OCI-LY7 (cell line): ENCODE measurements around the gene CYP39A1. TPM values are rescaled to one million over a fixed set of nuclear protein-coding genes. Genes with fewer than 3 reads are reported as not detected.

Experiments used
- BruUV-seq: library from RNA; stranded (reverse); fragments of 400-500 nt; replicated peaks from 2 replicates; lab custom pipeline; 2021; lab: Mats Ljungman, UMichigan
- CTCF ChIA-PET: fragments of 300-600 bp; sonication (Branson Sonifier 250); formaldehyde crosslinking; loops from one replicate; lab custom pipeline; 2022; ENCODE audit warnings: antibody characterized with exemption; ENCODE audit not compliant: unreplicated experiment; lab: Charles Lee
- POLR2A ChIA-PET: fragments of 300-600 bp; sonication (Branson Sonifier 250); formaldehyde crosslinking; loops from one replicate; lab custom pipeline; 2022; ENCODE audit warnings: antibody characterized with exemption; lab: Charles Lee
- DNase-seq: peaks from one replicate; pipeline ENCODE4 v3.0.0-alpha.2; 2015; ENCODE audit warnings: low spot score
- H2AFZ ChIP-seq: fragments of 200-600 bp; sonication (generic), shearing (Covaris generic); 2 replicates; pipeline ENCODE4 v1.6.1; 2014; ENCODE audit warnings: mild to moderate bottlenecking, antibody characterized with exemption, low read length, moderate library complexity
- H3K27ac ChIP-seq: fragments of 200-600 bp; sonication (generic); 2 replicates; pipeline ENCODE4 v1.5.1; 2014; ENCODE audit warnings: mixed run types, low read depth, mild to moderate bottlenecking, moderate library complexity, low read length, inconsistent platforms; ENCODE audit not compliant: poor library complexity, severe bottlenecking
- H3K36me3 ChIP-seq: fragments of 200-600 bp; sonication (generic); 2 replicates; pipeline ENCODE4 v1.6.1; 2014; ENCODE audit warnings: mild to moderate bottlenecking, antibody characterized with exemption, low read length, moderate library complexity, mixed read lengths; ENCODE audit not compliant: insufficient read depth
- H3K4me1 ChIP-seq: fragments of 200-600 bp; sonication (generic); 2 replicates; pipeline ENCODE4 v1.5.1; 2014; ENCODE audit warnings: mild to moderate bottlenecking, low read length; ENCODE audit not compliant: insufficient read depth, poor library complexity, severe bottlenecking
- H3K4me2 ChIP-seq: fragments of 200-600 bp; sonication (generic); 2 replicates; pipeline ENCODE4 v1.6.1; 2014; ENCODE audit warnings: mild to moderate bottlenecking, low read length
- H3K4me3 ChIP-seq: fragments of 200-600 bp; sonication (generic); 2 replicates; pipeline ENCODE4 v1.5.1; 2014; ENCODE audit warnings: mild to moderate bottlenecking, low read depth, low read length; ENCODE audit not compliant: poor library complexity, severe bottlenecking
- H3K79me2 ChIP-seq: fragments of 200-600 bp; sonication (generic); 2 replicates; pipeline ENCODE4 v1.6.1; 2016; ENCODE audit warnings: low read depth, mild to moderate bottlenecking, low read length, moderate library complexity, mixed read lengths; ENCODE audit not compliant: insufficient read depth
- H3K9me2 ChIP-seq: fragments of 200-600 bp; sonication (generic); 2 replicates; pipeline ENCODE4 v1.6.1; 2016; ENCODE audit warnings: mild to moderate bottlenecking, low read length, mixed read lengths; ENCODE audit not compliant: insufficient read depth
- H3K9me3 ChIP-seq: fragments of 200-600 bp; sonication (generic); 2 replicates; pipeline ENCODE4 v1.6.1; 2014; ENCODE audit warnings: mild to moderate bottlenecking, mixed run types, low read length, mixed read lengths
- H4K20me1 ChIP-seq: fragments of 200-600 bp; sonication (generic); 2 replicates; pipeline ENCODE4 v1.6.1; 2014; ENCODE audit warnings: mild to moderate bottlenecking, antibody characterized with exemption, low read length, moderate library complexity, mixed read lengths; ENCODE audit not compliant: insufficient read depth
- CTCF ChIP-seq: fragments of 200-600 bp; sonication (generic); conservative IDR thresholded peaks from 2 replicates; pipeline ENCODE4 v1.5.1; 2014; ENCODE audit warnings: mild to moderate bottlenecking, antibody characterized with exemption, low read length, moderate library complexity, mixed read lengths
- EZH2phosphoT487 ChIP-seq: fragments of 200-600 bp; sonication (generic); IDR thresholded peaks from 2 replicates; pipeline ENCODE4 v1.6.1; 2018; ENCODE audit warnings: low read depth, borderline replicate concordance, mild to moderate bottlenecking, mixed run types, antibody characterized with exemption, low read length, moderate library complexity, mixed read lengths
- intact Hi-C: fragments of 100-400 bp; cut with micrococcal nuclease; formaldehyde crosslinking; loops from one replicate; pipeline ENCODE4 v1.10.0; 2022; ENCODE audit not compliant: unreplicated experiment
- total RNA-seq, 2 experiments: library from RNA; depleted of rRNA in 1 of 2; stranded (reverse); fragments of >200 nt in 1 of 2; shearing (Covaris generic) in 1 of 2; gene quantifications; 2 replicates each; pipeline ENCODE4 v1.2.3, GENCODE V29; 2014 to 2022

The CYP39A1 gene
- total RNA-seq, 2 experiments from 2014 or later, result 13.4 to 24.5 TPM

GRCh38 chr6:46504242-46504641 lies 148.4 kb downstream of the CYP39A1 start:
- Histone ChIP-seq H3K36me3 (no peaks in the 10 kb centered on the region), H2AFZ (no peak overlapping the region), H4K20me1 (no peaks in the 10 kb centered on the region), H3K79me2 (no peaks in the 10 kb centered on the region), H3K27ac (no peak overlapping the region), H3K4me3 (no peak overlapping the region), H3K9me3 (no peaks in the 10 kb centered on the region), H3K9me2 (no peaks in the 10 kb centered on the region), H3K4me1 (no peaks in the 10 kb centered on the region), H3K4me2 (no peak overlapping the region)
- CTCF ChIA-PET, result no interaction called here
- TF ChIP-seq CTCF (no peak), EZH2phosphoT487 (no peak)
- BruUV-seq, result no TSS peak
- POLR2A ChIA-PET, result no interaction called here
- no peak for DNase-seq
- intact Hi-C loops, result no loop called here

- H3K4me2 ChIP-seq, result no peak overlapping the region
- ChIA-PET CTCF (no interaction called here), POLR2A (interaction anchor here (0.6 kb wide), 1 partner anchor 111 kb away, joined by 3 read pairs; no protein-coding TSS in a partner anchor)
- no peaks in the 10 kb centered on the region for H3K9me2 ChIP-seq
- no peak overlapping the region for H2AFZ ChIP-seq
- no peak overlapping the region for H3K27ac ChIP-seq
- no TSS peak for BruUV-seq
- intact Hi-C loops, result no loop called here
- no peaks in the 10 kb centered on the region for H3K9me3 ChIP-seq
- TF ChIP-seq CTCF (no peak), EZH2phosphoT487 (no peak)
- H3K79me2 ChIP-seq, result no peaks in the 10 kb centered on the region
- H3K4me3 ChIP-seq, result no peak overlapping the region
- no peak for DNase-seq
- no peaks in the 10 kb centered on the region for H3K4me1 ChIP-seq
- no peaks in the 10 kb centered on the region for H4K20me1 ChIP-seq
- H3K36me3 ChIP-seq, result no peaks in the 10 kb centered on the region
These were observed 150.0 kb downstream of the CYP39A1 start for GRCh38 chr6:46502486-46503119.
